MG63 (cell line): Measurements from ENCODE around the gene MSH3. TPM values are rescaled to one million over a fixed set of nuclear protein-coding genes. Genes with fewer than 3 reads are reported as not detected.
"Not testable (repeated sequence)": the region's sequence is repeated elsewhere in the genome, so short reads cannot be mapped to it uniquely, and the experiment has no call there.

ENCODE experiments used
- DNase-seq: peaks from one replicate; pipeline ENCODE4 v3.0.0-alpha.2; 2020
- H3K27me3 ChIP-seq: fragments of 250-450 bp; sonication (Bioruptor Pico); 2 replicates; pipeline ENCODE4 v1.5.1; 2020; ENCODE audit warnings: mild to moderate bottlenecking, moderate library complexity
- H3K36me3 ChIP-seq: fragments of 250-450 bp; sonication (Bioruptor Pico); 2 replicates; pipeline ENCODE4 v1.5.1; 2020; ENCODE audit warnings: mild to moderate bottlenecking, moderate library complexity
- H3K4me3 ChIP-seq: fragments of 250-450 bp; sonication (Bioruptor Pico); 2 replicates; pipeline ENCODE4 v1.5.1; 2020; ENCODE audit warnings: mild to moderate bottlenecking, moderate library complexity
- H3K9me3 ChIP-seq: fragments of 250-450 bp; sonication (Bioruptor Pico); 2 replicates; pipeline ENCODE4 v1.5.1; 2020; ENCODE audit warnings: mild to moderate bottlenecking, moderate library complexity
- total RNA-seq: library from RNA; depleted of rRNA; stranded (reverse); fragments of >200 nt; shearing (Covaris generic); gene quantifications from 2 replicates; pipeline ENCODE4 v1.2.3, GENCODE V29; 2014; ENCODE audit warnings: low replicate concordance

Gene MSH3
- total RNA-seq, 1 experiment from 2014 or later, result 13.9 TPM

DNA sequence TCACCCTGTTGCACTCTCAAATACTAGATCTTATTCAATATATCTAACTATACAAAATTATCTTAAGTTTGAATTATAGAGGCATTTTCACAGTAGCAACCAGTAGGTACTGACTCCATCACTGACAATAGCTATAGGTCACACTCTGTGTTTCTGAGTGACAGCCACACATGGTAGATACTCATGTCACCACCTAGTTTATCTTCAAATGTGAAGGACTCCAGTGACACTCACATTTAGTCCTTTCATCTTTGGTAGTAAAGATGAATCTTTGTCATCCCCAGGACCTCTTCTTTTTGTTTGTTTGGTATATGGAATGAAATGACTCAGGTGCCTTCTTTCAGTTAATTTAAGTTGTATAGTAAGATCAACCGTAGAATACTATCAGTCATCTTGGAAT, 102.8 kb downstream of the MSH3 start:
- Histone ChIP-seq H3K27me3 (no peaks in the 10 kb centered on the region), H3K36me3 (no peaks in the 10 kb centered on the region; the same call in none of the 2 replicates), H3K9me3 (no peaks in the 10 kb centered on the region), H3K4me3 (no peak overlapping the region)
- no peak for DNase-seq

DNA sequence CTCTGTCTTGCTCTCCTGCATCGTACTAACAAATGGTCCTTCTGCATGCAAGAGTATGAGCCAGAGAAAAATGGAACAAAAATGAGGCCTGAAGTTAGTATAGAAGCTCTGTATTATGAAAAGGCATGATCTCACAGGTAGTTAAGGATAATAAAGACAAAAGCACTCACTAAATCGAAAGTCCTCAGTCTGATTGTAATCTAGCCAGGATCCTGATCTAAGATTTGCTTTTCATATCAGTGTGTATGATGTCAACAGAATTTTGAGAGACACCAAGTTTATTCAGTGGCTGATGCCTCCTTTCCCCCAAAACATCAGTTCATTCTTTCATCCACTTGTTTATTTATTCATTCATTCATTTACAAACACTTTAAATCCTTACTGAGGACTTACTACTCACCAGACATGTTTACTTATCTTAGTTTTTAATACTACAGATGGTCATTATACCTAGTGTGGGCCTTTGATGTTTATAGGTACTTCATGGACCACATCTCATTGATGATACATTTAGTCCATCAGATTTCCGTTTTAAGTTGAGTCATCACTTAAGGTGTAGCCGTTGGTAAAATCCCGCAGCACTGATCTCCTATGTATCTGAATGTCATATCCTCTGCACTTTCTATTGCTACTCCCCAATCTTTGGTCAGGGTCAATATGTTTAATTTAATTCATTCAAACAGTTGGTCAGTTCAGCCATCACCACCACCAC, 105.6 kb downstream of the MSH3 start:
- Histone ChIP-seq H3K27me3 (no peaks in the 10 kb centered on the region), H3K36me3 (no peaks in the 10 kb centered on the region; the same call in none of the 2 replicates), H3K4me3 (no peak overlapping the region), H3K9me3 (no peaks in the 10 kb centered on the region)
- DNase-seq, result no peak

DNA sequence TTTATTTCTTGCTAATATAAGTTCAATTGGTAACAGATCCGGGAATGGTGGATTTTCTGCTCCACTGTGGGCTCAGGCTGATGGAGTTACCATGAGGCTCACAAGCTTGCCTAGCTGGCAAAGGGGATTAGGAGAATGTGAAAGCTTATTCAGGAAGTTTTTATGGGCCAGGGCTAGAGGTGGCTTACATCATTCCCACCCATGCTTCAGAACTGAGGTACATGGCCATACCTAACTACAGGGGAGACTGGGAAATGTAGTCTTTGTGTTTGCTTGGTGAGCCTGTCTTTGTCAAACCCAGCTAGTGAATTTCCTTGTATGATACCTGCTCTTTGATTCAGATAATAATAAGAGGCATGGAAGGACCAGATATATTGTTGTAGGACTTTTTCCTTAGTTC, 106.2 kb downstream of the MSH3 start:
- H3K9me3 ChIP-seq, result no peaks in the 10 kb centered on the region
- H3K4me3 ChIP-seq, result no peak overlapping the region
- H3K36me3 ChIP-seq, result no peaks in the 10 kb centered on the region; the same call in none of the 2 replicates
- no peaks in the 10 kb centered on the region for H3K27me3 ChIP-seq
- DNase-seq, result no peak

DNA sequence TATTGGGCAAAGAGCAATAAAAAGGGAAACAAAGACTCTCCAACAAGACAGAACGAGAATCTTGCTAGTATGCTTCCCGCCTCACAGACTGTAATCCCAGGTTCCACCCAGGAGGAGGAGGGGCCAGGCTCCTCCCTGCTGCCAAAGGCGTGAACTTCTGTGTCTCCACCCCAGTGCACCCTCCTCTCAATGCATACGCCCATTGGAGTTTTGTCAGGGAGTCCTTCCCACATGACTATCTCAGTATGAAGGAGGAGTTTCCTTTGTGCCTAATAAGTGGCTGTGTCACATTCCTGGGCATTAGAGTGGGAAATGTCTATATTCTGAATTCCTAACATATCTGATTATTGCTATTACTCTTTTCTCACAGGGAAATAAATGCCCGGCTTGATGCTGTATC, 106.7 kb downstream of the MSH3 start:
- DNase-seq, result peak; percentile 8
- H3K4me3 ChIP-seq, result no peak overlapping the region
- no peaks in the 10 kb centered on the region for H3K9me3 ChIP-seq
- H3K27me3 ChIP-seq, result no peaks in the 10 kb centered on the region
- H3K36me3 ChIP-seq, result no peaks in the 10 kb centered on the region; the same call in none of the 2 replicates

DNA sequence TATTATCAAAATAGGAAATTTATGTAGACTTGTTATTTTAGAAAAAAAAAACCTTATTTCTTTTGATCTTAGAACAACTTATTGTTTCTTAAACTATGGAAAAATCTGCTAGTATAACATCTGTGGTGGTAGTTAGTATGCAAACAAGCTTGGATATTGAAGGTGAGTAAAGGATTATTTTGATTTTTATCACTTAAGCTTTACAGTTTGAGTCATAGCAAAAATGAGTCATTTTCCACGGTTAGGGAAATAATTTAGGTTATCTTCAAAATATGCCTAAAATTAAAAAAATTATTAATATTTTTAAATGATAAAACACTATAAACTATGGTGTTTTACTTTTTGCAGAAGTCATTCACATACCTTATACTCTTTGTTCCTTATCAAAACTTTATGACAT, 107.5 kb downstream of the MSH3 start:
- Histone ChIP-seq H3K27me3 (no peaks in the 10 kb centered on the region), H3K9me3 (no peaks in the 10 kb centered on the region), H3K36me3 (no peaks in the 10 kb centered on the region; the same call in none of the 2 replicates), H3K4me3 (no peak overlapping the region)
- DNase-seq, result no peak

DNA sequence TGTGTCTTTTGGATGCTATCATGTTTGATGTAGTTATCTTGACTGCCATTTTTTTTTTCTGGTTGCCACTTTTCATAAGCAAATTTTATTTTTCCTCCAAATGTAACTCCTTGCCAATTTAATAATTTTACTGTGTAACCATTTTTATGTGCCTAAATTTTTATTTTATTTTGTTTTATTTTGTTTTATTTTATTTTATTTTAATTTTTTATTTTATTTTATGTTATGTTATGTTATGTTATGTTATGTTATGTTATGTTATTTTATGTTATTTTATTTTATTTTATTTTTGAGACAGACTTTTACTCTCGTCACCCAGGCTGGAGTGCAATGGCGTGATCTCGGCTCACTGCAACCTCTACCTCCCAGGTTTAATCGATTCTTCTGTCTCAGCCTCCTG, 108.1 kb downstream of the MSH3 start:
- no peaks in the 10 kb centered on the region for H3K27me3 ChIP-seq
- H3K36me3 ChIP-seq, result no peaks in the 10 kb centered on the region; the same call in none of the 2 replicates
- H3K4me3 ChIP-seq, result no peak overlapping the region
- H3K9me3 ChIP-seq, result no peaks in the 10 kb centered on the region
- DNase-seq, result no peak

DNA sequence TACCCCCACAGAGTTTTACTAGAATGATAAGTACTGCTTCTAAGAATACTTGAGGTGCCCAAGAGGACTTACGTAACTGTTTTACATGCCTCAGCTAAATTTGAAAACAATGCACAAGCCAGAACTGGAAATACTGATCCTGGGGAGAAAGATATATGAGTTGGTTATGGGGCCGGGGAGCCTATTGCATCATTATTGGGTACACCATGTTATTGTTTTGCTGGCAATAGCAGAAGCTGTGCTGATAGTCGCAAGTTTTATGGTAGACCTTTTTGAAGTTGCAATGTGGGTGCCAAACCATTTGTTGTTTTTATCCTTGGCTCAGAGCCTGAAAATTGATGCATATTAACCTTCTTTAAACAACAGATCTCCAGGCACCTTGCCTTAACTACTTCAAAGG, 108.8 kb downstream of the MSH3 start:
- H3K27me3 ChIP-seq, result no peaks in the 10 kb centered on the region
- no peak for DNase-seq
- H3K4me3 ChIP-seq, result no peak overlapping the region
- H3K9me3 ChIP-seq, result no peaks in the 10 kb centered on the region
- H3K36me3 ChIP-seq, result peaks cover 3% of the 10 kb centered on the region

DNA sequence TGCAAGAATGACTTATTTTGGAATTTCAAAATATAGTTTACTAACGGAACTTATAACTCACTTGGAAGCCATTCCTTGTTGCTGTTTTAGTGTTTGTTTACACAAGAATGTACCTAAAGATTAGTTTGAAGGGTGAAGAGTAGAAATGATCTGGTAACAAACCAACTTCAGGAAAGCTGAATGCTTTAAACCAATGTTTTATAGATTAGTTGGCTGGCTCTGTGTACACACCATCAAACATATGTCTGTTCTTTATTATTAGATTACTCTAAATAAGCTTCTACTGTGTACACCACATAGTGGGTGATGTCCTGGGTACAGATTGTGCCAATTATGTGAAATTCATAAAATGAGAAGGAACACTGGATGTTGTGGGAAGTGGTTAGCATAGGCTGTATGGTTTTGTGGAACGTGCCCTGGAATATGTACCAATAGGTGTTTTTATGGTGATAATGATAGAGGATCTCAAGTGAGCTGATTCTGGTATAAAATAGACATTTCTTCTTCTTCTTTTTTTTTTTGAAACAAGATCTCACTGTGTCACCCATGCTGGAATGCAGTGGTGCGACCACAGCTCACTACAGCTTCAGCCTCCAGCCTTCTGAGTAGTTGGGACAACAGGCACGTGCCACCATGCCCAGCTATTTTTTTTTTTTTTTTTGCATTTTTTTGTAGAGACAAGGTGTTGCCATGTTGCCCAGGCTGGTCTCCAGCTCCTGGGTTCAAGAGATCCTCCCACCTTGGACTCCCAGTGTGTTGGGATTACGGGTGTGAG, 109.6 kb downstream of the MSH3 start:
- DNase-seq, result no peak
- H3K36me3 ChIP-seq, result peaks cover 4% of the 10 kb centered on the region
- H3K4me3 ChIP-seq, result no peak overlapping the region
- H3K27me3 ChIP-seq, result no peaks in the 10 kb centered on the region
- H3K9me3 ChIP-seq, result no peaks in the 10 kb centered on the region

DNA sequence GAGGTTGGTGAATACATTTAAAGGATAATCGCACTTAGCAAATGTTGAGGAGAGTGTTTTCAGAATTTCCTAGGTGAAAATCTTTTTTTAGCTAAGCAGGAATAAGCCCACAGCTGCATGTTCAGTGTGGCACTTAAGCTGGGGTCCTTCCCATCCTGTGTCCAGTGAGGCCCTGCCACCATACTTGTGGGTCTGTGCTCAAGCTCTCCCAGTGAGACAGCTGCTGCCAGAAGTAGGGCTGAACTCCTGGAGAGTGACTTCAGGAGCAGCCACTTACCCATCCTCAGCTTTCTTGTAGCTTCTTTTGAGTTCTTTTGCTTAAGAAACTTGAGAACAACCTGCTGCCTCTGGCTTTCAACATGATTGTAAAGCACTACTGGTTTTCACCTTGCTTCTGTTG, 110.3 kb downstream of the MSH3 start:
- H3K27me3 ChIP-seq, result no peaks in the 10 kb centered on the region
- no peaks in the 10 kb centered on the region for H3K9me3 ChIP-seq
- H3K36me3 ChIP-seq, result peaks cover 4% of the 10 kb centered on the region
- no peak for DNase-seq
- no peak overlapping the region for H3K4me3 ChIP-seq

DNA sequence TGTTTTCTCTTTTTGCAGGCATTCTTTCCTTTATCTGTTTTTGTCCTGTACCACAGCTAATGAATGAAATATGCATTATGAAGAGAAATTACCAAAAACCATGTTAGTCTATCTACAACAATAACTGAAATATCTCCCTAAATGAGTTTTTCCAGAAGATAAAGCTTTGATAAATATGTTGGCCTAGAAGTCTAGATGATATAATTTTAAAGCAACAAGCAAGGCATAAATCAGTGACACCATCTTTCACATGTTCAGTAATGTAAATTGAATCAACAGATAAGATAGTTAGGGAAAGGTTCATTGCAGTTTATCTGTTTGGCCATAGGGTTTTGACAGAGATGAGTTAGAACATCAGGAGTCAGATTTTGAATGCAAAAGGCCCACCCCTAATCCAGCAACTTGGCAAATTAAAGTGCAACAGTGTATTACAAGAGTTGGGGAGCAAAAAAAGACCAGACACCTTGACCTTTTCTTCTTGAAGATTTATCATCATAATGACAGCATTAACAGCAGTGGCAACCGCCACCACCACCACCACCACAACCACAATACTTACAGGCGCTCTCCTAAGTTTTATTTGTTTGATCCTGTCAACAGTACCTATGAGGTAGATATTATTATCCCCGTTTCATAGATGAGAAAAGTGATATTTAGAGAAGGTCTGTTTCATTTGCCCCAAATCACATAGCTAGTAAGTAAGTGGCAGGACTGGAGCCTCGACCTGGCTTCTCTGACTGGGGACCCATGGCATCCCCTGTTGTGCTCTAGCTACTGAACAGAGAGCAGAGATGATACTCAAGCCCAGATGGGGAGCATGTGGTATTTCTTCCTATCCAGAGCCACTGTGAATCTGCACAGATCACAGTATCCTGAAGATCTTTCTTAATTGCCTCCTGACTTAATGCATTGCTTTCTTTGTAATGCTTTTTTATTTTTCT, 123.2 kb downstream of the MSH3 start:
- Histone ChIP-seq H3K27me3 (no peaks in the 10 kb centered on the region), H3K4me3 (no peak overlapping the region), H3K36me3 (peaks cover 2% of the 10 kb centered on the region; the same call in 1 of the 2 replicates), H3K9me3 (no peaks in the 10 kb centered on the region)
- DNase-seq, result no peak

DNA sequence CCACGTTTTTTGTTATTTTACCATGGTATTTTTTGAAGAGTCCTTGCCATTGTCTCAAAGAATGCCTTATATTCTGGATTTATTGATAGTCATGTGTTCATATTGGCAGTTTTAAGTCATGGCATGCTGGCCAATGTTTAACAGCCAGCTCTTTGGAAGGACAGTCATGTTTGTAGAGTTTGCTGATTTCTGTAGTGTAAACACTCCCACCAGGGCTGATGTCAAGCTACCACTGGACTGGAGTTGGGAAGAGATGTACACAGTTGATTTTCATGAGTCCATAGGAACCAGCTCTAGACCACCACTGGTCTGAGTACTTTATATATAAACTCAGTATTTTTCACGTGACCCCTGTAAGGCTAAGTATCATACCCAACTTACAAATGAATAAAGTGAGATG, 125.6 kb downstream of the MSH3 start:
- H3K9me3 ChIP-seq, result no peaks in the 10 kb centered on the region

DNA sequence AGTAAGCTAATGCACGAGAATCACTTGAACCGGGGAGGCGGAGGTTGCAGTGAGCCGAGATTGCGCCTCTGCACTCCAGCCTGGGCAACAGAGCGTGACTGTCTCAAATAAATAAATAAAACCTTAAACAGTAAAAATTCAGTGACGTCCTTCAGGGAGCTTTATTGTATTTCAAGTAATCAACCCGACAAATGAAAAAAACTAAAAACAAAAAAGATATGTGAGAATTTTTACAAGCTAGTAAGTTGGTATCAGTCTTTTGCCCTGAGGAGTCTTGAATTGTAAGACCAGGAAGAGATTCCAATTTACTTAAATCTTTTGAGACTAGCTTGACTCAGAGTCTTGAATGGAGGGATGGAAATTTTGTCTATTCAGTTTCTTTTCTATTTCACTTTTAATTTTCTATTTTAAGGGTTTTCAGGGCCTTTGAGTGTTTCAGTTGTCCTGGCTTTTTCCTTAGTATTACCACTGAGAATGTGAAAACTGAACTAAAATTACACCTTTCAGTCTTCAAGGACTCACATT, 126.4 kb downstream of the MSH3 start:
- Histone ChIP-seq H3K9me3 (no peaks in the 10 kb centered on the region), H3K27me3 (no peaks in the 10 kb centered on the region), H3K36me3 (peaks cover 5% of the 10 kb centered on the region), H3K4me3 (no peak overlapping the region)
- no peak for DNase-seq

More for the DNA sequence above, 125.6 kb downstream of the MSH3 start:
- DNase-seq, result no peak
- Histone ChIP-seq H3K4me3 (no peak overlapping the region), H3K36me3 (peaks cover 4% of the 10 kb centered on the region), H3K27me3 (no peaks in the 10 kb centered on the region)

DNA sequence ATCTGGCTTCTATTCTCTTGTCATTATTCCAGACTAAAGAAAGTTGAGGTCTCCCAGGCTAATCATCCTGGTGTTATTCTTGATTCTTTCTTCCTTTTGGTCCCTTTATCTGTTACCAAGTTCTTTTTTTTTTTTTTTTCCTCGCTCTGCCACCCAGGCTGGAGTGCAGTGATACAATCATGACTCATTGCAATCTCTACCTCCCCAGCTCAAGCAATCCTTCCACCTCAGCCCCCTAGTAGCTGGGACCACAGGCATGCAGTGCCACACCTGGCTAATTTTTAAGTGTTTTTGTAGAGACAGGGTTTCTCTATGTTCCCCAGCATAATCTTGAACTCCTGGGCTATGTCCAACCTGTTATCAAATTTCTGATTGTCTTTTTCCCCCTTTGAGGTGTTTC, 126.9 kb downstream of the MSH3 start:
- H3K27me3 ChIP-seq, result no peaks in the 10 kb centered on the region
- no peaks in the 10 kb centered on the region for H3K9me3 ChIP-seq
- DNase-seq, result no peak
- H3K4me3 ChIP-seq, result no peak overlapping the region
- peaks cover 5% of the 10 kb centered on the region for H3K36me3 ChIP-seq

DNA sequence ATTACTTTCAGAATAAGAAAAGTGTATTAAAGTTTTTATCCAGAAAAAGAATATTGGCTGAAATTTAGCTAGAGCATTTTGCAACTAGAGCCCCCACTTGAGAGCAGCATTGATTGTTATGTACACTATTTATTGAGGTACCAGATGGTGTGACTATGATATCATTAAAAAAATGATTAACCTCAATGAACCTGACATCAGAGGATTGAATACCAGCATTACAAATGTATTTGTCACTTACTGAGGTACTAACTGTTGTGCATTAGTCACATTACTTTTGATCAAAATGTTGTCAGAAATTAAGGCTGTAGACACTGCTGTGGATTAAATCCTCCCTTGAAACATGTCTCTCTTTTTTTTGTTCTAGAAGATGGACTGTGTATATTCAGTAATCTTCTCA, 128.2 kb downstream of the MSH3 start:
- Histone ChIP-seq H3K4me3 (no peak overlapping the region), H3K36me3 (peaks cover 5% of the 10 kb centered on the region), H3K27me3 (no peaks in the 10 kb centered on the region), H3K9me3 (no peaks in the 10 kb centered on the region)
- DNase-seq, result no peak

DNA sequence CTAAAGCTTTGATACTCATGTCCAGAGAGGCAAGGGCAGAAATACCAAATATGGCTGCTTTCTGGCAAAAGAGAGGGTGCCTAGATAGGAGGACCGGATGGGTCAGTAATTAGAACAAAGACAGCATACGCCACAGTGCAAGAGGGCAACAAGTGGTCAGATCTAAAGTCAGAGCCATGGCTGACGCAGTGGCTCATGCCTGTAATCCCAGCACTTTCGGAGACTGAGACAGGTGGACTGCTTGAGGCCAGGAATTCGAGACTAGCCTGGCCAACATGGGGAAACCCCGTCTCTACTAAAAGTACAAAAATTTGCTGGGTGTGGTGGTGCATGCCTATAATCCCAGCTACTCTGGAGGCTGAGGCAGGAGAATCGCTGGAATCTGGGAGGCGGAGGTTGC, 129.3 kb downstream of the MSH3 start:
- not testable (repeated sequence) for H3K27me3 ChIP-seq, H3K9me3 ChIP-seq, DNase-seq, H3K4me3 ChIP-seq, H3K36me3 ChIP-seq

DNA sequence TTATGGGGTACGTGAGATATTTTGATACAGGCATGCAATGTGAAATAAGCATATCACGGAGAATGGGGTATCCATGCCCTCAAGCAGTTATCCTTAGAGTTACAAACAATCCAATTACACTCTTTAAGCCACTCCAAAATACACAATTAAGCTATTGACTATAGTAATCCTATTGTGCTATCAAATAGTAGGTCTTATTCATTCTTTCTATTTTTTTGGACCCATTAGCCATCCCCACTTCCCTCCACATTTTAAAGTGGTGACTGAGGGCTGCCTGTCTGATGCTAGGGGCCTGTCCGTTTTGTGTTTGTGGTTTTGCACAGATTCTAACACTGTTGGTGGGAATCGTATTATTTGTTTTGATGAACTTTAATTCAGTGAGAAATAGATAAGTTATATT, 130.0 kb downstream of the MSH3 start:
- Histone ChIP-seq H3K27me3 (no peaks in the 10 kb centered on the region), H3K4me3 (no peak overlapping the region), H3K9me3 (no peaks in the 10 kb centered on the region), H3K36me3 (peaks cover 5% of the 10 kb centered on the region)
- DNase-seq, result no peak
